Stimulated activated CD4-positive, alpha-beta T cell treated with anti-CD3 and anti-CD28 coated beads, Interleukin-15, amount 100 ng/mL, for 24 hours (primary cell): ENCODE data around the gene NME4.

Experiments used
- DNase-seq: peaks from one replicate; pipeline ENCODE4 v3.0.0-alpha.2; 2020

NME4 gene

GRCh38 chr16:363766-364490 lies 33.1 kb upstream of the NME4 start:
- DNase-seq, result no peak

- DNase-seq, result no peak
Measured at GRCh38 chr16:364595-365491, 32.2 kb upstream of the NME4 start.

GRCh38 chr16:366476-366875 lies 30.5 kb upstream of the NME4 start:
- no peak for DNase-seq

- no peak for DNase-seq
Measured at GRCh38 chr16:367333-367903, 29.6 kb upstream of the NME4 start.

GRCh38 chr16:368388-369158 lies 28.4 kb upstream of the NME4 start:
- DNase-seq, result no peak

- DNase-seq, result no peak
Measured at GRCh38 chr16:369275-369865, 27.6 kb upstream of the NME4 start.

GRCh38 chr16:369866-370436 lies 27.0 kb upstream of the NME4 start:
- no peak for DNase-seq

GRCh38 chr16:370443-370842 lies 26.6 kb upstream of the NME4 start, which contains the start of gene MRPL28:
Gene MRPL28 (minus strand): TSS chr16:370538. CDS start chr16:370218, 320 bp downstream.
- peak; percentile 96 for DNase-seq

- DNase-seq, result no peak
Measured at GRCh38 chr16:370979-371514, 26.0 kb upstream of the NME4 start.

GRCh38 chr16:371515-372301 lies 25.3 kb upstream of the NME4 start:
- no peak for DNase-seq

- no peak for DNase-seq
Measured at GRCh38 chr16:372302-372983, 24.6 kb upstream of the NME4 start.

- no peak for DNase-seq
Measured at GRCh38 chr16:373020-373598, 23.9 kb upstream of the NME4 start.

GRCh38 chr16:373848-374615 lies 23.0 kb upstream of the NME4 start:
- DNase-seq, result no peak

GRCh38 chr16:374616-374926 lies 22.4 kb upstream of the NME4 start:
- no peak for DNase-seq

GRCh38 chr16:375212-375611 lies 21.8 kb upstream of the NME4 start:
- DNase-seq, result no peak

- no peak for DNase-seq
Measured at GRCh38 chr16:375927-376816, 20.8 kb upstream of the NME4 start.

- DNase-seq, result no peak
Measured at GRCh38 chr16:376817-377418, 20.1 kb upstream of the NME4 start.

- no peak for DNase-seq
Measured at GRCh38 chr16:377419-377951, 19.5 kb upstream of the NME4 start.
